Hematopoietic multipotent progenitor cell (in vitro differentiated cells): Measurements from ENCODE around the gene CNNM4. TPM values are rescaled to one million over a fixed set of nuclear protein-coding genes. Genes with fewer than 3 reads are reported as not detected.

Experiments used
- DNase-seq, 3 donors: peaks; one replicate each; pipeline ENCODE4 v3.0.0-alpha.2; 2011 to 2015; ENCODE audit warnings: low read depth in 2 of 3, low spot score in 2 of 3
- total RNA-seq: library from RNA; depleted of rRNA; stranded (reverse); fragments of >200 nt; gene quantifications from one replicate; pipeline ENCODE4 v1.2.3, GENCODE V29; 2012

Gene CNNM4
- total RNA-seq, 1 donor, result 16.4 TPM

GRCh38 chr2:96757477-96757860 is 3.2 kb upstream of the CNNM4 start:
- no peak for DNase-seq

- no peak for DNase-seq
Observed at GRCh38 chr2:96758987-96759386, 1.7 kb upstream of the CNNM4 start.

GRCh38 chr2:96759548-96759947 is 1.2 kb upstream of the CNNM4 start:
- no peak for DNase-seq

- peak in 1 of 3 donors; percentile 63 for DNase-seq
Observed at GRCh38 chr2:96760986-96761832, 507 bp downstream of the CNNM4 start.

GRCh38 chr2:96762529-96763311 is 2.0 kb downstream of the CNNM4 start:
- DNase-seq, result peak in 1 of 3 donors; percentile 31

- peak in 1 of 3 donors; percentile 50 for DNase-seq
Observed at GRCh38 chr2:96763511-96764252, 3.0 kb downstream of the CNNM4 start.

GRCh38 chr2:96764253-96764637 is 3.5 kb downstream of the CNNM4 start:
- peak in 2 of 3 donors; percentile 68 to 86 for DNase-seq

GRCh38 chr2:96767135-96767871 is 6.6 kb downstream of the CNNM4 start:
- no peak for DNase-seq

GRCh38 chr2:96768083-96768561 is 7.4 kb downstream of the CNNM4 start:
- DNase-seq, result no peak

GRCh38 chr2:96769814-96770213 is 9.1 kb downstream of the CNNM4 start:
- DNase-seq, result no peak

- DNase-seq, result no peak
Observed at GRCh38 chr2:96770442-96771202, 9.9 kb downstream of the CNNM4 start.

GRCh38 chr2:96771796-96772618 is 11.3 kb downstream of the CNNM4 start:
- DNase-seq, result no peak

- DNase-seq, result no peak
Observed at GRCh38 chr2:96772903-96773671, 12.4 kb downstream of the CNNM4 start.

- DNase-seq, result peak in 2 of 3 donors; percentile 80 to 84
Observed at GRCh38 chr2:96773922-96774321, 13.2 kb downstream of the CNNM4 start.

- DNase-seq, result no peak
Observed at GRCh38 chr2:96775160-96775559, 14.5 kb downstream of the CNNM4 start.

GRCh38 chr2:96783388-96783787 is 22.7 kb downstream of the CNNM4 start:
- DNase-seq, result no peak

- no peak for DNase-seq
Observed at GRCh38 chr2:96787411-96787810, 26.7 kb downstream of the CNNM4 start.
